ENCODE results near the gene FAM174A.

- no peak for TF ChIP-seq CTCF (IDR thresholded peaks at IDR 0.05)
- TF ChIP-seq EP300 (IDR thresholded peaks at IDR 0.05) = no peak
- TF ChIP-seq POLR2A (IDR thresholded peaks at IDR 0.05) = no peak
- TF ChIP-seq POLR2AphosphoS5 (IDR thresholded peaks at IDR 0.05) = no peak
Observed at GRCh38 chr5:100505984-100506670, 29.0 kb upstream of the FAM174A start.
